ENCODE results near the gene COX19.
"Not testable (repeated sequence)": the region's sequence is repeated elsewhere in the genome, so short reads cannot be mapped to it uniquely, and the experiment has no call there.

The COX19 gene

DNA sequence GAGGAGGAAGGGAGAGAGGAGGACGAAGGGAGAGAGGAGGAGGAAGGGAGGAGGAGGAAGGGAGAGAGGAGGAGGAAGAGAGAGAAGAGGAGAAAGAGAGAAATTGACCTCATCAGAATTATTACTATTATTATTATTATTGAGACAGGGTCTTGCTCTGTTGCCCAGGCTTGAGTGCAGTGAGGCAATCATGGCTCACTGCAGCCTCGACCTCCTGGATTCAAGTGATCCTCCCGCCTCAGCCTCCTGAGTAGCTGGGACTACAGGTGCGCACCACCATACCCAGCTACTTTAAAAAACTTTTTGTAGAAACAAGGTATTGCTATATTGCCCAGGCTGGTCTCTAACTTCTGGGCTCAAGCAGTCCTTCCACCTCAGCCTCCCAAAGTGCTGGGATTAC lies 31.6 kb downstream of the COX19 start:
- H3K4me3 ChIP-seq (ENCODE audit: low read depth in 1 of 2, low read length in 2 of 2); H3K27me3 ChIP-seq (ENCODE audit: low read depth, low read length); H3K27ac ChIP-seq (ENCODE audit: low read length); H3K9me3 ChIP-seq (ENCODE audit: control insufficient read depth in 1 of 2, low read length in 2 of 2); H3K36me3 ChIP-seq (ENCODE audit: control insufficient read depth in 1 of 2, insufficient read depth in 2 of 2, low read length in 2 of 2); H3K4me1 ChIP-seq (ENCODE audit: control insufficient read depth in 1 of 2, insufficient read depth in 2 of 2, low read length in 2 of 2): not testable (repeated sequence)

DNA sequence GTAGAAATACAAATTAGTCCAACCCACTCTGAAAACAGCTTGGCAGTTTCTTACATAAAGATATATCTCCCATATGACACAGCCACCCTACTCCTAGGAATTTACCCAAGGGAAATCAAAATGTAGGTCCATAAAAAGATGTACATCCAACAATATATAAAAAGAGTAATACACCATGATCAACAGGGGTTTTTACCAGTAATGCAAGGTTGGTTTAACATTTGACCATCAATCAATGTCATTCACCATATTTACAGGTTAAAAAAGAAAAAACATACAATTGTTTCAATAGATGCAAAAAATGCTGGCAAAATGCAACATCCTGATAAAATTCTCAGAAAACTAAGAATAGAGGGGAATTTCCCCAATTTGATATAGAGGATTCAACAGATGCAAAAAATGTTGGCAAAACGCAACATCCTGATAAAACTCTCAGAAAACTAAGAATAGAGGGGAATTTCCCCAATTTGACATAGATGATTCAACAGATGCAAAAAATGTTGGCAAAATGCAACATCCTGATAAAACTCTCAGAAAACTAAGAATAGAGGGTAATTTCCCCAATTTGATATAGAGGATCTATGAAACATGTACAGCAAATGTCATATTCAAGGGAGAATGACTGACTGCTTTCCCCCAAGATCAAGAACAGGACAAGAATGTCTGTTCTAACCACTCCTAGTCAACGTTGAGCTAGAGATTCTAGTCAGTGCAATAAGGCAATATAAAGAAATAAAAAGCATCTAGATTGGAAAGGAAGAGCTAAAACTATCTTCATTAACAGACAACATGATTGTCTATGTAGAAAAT lies 34.5 kb downstream of the COX19 start:
- Histone ChIP-seq H3K4me3 (ENCODE audit: low read depth in 1 of 2, low read length in 2 of 2) (no peak overlapping the region), H3K9me3 (ENCODE audit: control insufficient read depth in 1 of 2, low read length in 2 of 2) (peaks cover 0 to 4% of the 10 kb centered on the region in 2 donors), H3K27ac (ENCODE audit: low read length) (no peak overlapping the region), H3K36me3 (ENCODE audit: control insufficient read depth in 1 of 2, insufficient read depth in 2 of 2, low read length in 2 of 2) (no peaks in the 10 kb centered on the region), H3K4me1 (ENCODE audit: control insufficient read depth in 1 of 2, insufficient read depth in 2 of 2, low read length in 2 of 2) (no peaks in the 10 kb centered on the region), H3K27me3 (ENCODE audit: low read depth, low read length) (no peaks in the 10 kb centered on the region)

DNA sequence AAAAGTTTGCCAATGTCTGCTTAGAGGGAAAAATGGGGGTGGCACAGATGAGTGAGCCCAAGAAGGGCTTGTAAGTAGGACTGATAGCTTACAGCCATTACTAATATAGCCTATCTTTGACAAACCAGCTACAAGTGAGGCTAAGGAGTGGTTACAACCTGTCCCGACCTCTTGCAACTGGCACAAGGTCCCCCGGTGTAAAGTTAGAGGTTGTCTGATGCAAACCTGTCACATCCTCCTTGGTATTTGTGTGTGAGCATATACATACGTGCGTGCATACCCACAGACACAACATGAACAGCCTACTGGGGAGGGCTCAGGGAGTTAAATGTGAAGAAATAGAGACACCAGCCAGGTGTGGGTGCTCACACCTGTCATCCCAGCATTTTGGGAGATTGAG lies 35.5 kb downstream of the COX19 start:
- Histone ChIP-seq H3K36me3 (ENCODE audit: control insufficient read depth in 1 of 2, insufficient read depth in 2 of 2, low read length in 2 of 2) (no peaks in the 10 kb centered on the region), H3K4me1 (ENCODE audit: control insufficient read depth in 1 of 2, insufficient read depth in 2 of 2, low read length in 2 of 2) (no peaks in the 10 kb centered on the region), H3K9me3 (ENCODE audit: control insufficient read depth in 1 of 2, low read length in 2 of 2) (peaks cover 0 to 4% of the 10 kb centered on the region in 2 donors), H3K4me3 (ENCODE audit: low read depth in 1 of 2, low read length in 2 of 2) (no peak overlapping the region), H3K27ac (ENCODE audit: low read length) (no peak overlapping the region), H3K27me3 (ENCODE audit: low read depth, low read length) (no peaks in the 10 kb centered on the region)

DNA sequence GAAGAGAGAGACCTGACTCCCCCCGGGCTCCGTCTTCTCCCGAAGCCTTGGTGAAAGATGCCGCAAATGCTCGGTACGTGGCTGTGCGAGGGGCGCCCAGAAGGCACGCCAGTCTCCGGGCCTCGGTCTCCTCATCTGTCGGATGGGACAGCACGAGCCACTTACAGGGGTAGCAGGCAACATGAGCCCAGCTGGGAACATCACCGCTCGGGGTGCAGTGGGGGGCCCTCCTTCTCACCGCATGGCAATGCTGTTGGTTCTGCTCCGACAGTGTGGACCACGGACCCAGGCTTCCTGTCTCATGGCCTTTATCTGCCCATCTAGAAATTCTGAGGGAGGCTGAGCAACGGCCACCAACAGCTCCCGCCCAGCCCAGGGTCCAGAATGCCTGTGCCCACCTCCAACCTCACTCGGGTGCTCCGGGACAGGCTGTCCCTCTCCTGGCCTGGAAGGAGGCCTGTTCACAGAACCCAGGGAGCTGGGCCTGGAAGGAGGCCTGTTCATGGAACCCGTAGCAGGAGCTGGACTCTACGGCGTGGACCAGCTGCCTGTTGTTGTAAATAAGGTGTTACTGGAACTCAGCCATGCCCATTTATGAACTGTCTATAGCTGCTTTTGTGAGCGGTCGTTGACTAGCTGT lies 36.7 kb downstream of the COX19 start:
- no peak overlapping the region for H3K27ac ChIP-seq (ENCODE audit: low read length)
- no peaks in the 10 kb centered on the region for H3K4me1 ChIP-seq (ENCODE audit: control insufficient read depth in 1 of 2, insufficient read depth in 2 of 2, low read length in 2 of 2)
- H3K9me3 ChIP-seq (ENCODE audit: control insufficient read depth in 1 of 2, low read length in 2 of 2) = peaks cover 0 to 4% of the 10 kb centered on the region in 2 donors
- no peaks in the 10 kb centered on the region for H3K36me3 ChIP-seq (ENCODE audit: control insufficient read depth in 1 of 2, insufficient read depth in 2 of 2, low read length in 2 of 2)
- H3K4me3 ChIP-seq (ENCODE audit: low read depth in 1 of 2, low read length in 2 of 2) = no peak overlapping the region
- no peaks in the 10 kb centered on the region for H3K27me3 ChIP-seq (ENCODE audit: low read depth, low read length)

DNA sequence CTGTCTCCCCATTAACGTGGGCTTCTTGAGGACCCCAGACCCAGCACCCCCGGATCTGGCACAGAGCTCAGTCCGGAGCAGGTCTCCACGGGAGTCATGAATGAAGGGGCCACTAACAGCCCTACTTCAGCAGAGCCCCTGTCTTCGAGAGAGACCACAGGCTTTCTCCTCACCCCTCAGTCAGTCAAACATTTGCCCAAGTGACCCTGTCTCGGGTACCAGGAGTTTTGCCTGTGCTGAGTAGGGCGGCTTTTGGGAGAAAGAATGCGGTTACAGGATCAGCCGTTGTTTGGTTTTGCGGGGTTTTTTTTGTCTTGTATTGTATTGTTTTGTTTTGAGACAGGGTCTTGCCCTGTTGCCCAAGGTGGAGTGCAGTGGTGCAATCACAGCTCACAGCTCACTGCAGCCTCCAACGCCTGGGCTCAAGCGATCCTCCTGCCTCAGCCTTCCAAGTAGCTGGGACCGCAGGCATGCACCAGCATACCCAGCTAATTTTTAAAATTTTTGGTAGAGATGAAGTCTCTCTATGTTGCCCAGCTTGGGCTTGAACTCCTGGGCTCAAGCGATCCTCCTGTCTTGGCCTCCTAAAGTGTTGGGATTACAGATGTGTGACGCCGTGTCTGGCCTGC lies 37.4 kb downstream of the COX19 start:
- no peaks in the 10 kb centered on the region for H3K36me3 ChIP-seq (ENCODE audit: control insufficient read depth in 1 of 2, insufficient read depth in 2 of 2, low read length in 2 of 2)
- no peaks in the 10 kb centered on the region for H3K27me3 ChIP-seq (ENCODE audit: low read depth, low read length)
- H3K27ac ChIP-seq (ENCODE audit: low read length) = no peak overlapping the region
- H3K4me1 ChIP-seq (ENCODE audit: control insufficient read depth in 1 of 2, insufficient read depth in 2 of 2, low read length in 2 of 2) = no peaks in the 10 kb centered on the region
- no peak overlapping the region for H3K4me3 ChIP-seq (ENCODE audit: low read depth in 1 of 2, low read length in 2 of 2)
- peaks cover 0 to 4% of the 10 kb centered on the region in 2 donors for H3K9me3 ChIP-seq (ENCODE audit: control insufficient read depth in 1 of 2, low read length in 2 of 2)

DNA sequence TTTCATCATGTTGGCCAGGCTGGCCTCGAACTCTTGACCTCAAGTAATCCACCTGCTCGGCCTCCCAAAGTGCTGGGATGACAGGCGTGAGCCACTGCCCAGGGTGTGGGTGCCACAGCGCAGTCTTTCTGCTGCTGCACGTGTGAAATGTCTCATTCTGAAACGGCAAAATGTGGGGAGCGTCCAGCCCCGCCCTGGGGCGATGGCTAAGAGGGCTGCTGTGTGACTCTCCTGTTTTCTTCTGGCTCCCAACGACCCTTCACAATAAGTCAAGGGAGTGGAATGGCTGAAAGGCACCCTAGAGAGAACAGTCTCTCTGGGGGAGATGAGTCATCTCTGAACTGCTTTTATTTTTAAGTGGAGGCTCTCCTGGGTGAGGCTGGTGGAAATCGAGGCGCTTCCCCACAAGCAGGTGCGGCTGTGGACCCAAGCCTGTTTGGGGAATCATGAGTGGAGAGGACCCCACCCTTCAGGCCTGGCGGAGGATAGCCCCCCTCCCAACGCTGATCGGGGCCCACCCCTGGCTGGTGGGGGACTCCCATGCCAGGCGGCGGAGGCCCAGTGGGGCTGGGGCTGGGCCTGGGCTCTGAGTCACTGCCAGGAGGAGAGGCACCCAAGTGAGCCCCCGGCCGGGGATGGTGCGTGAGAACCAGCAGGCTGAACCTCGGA lies 38.8 kb downstream of the COX19 start:
- Histone ChIP-seq H3K4me3 (ENCODE audit: low read depth in 1 of 2, low read length in 2 of 2) (no peak overlapping the region), H3K27me3 (ENCODE audit: low read depth, low read length) (no peaks in the 10 kb centered on the region), H3K9me3 (ENCODE audit: control insufficient read depth in 1 of 2, low read length in 2 of 2) (peaks cover 0 to 4% of the 10 kb centered on the region in 2 donors), H3K27ac (ENCODE audit: low read length) (no peak overlapping the region), H3K4me1 (ENCODE audit: control insufficient read depth in 1 of 2, insufficient read depth in 2 of 2, low read length in 2 of 2) (no peaks in the 10 kb centered on the region), H3K36me3 (ENCODE audit: control insufficient read depth in 1 of 2, insufficient read depth in 2 of 2, low read length in 2 of 2) (no peaks in the 10 kb centered on the region)

DNA sequence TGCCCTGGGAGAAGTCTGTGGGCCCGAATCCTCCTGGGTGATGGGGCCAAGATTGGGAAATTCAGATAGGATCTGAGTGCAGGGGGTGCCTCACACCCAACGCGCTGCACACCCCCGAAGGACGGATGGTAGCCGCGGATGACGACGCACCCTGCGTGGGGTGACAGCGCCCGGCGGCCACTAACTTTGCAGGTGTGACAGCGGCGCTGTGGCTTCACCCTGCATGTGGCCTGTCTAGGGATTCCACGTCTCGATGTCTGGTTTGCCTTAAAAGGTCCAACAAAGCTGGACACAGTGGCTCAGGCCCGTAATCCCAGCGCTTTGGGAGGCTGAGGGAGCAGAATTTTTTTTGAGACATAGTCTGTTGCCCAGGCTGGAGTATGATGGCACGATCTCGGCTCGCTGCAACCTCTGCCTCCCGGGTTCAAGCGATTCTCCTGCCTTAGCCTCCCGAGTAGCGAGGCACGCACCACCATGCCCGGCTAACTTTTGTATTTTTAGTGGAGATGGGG lies 39.4 kb downstream of the COX19 start:
- Histone ChIP-seq H3K27me3 (ENCODE audit: low read depth, low read length) (no peaks in the 10 kb centered on the region), H3K27ac (ENCODE audit: low read length) (no peak overlapping the region), H3K36me3 (ENCODE audit: control insufficient read depth in 1 of 2, insufficient read depth in 2 of 2, low read length in 2 of 2) (no peaks in the 10 kb centered on the region), H3K4me3 (ENCODE audit: low read depth in 1 of 2, low read length in 2 of 2) (no peak overlapping the region), H3K4me1 (ENCODE audit: control insufficient read depth in 1 of 2, insufficient read depth in 2 of 2, low read length in 2 of 2) (no peaks in the 10 kb centered on the region), H3K9me3 (ENCODE audit: control insufficient read depth in 1 of 2, low read length in 2 of 2) (peaks cover 0 to 2% of the 10 kb centered on the region in 2 donors)

DNA sequence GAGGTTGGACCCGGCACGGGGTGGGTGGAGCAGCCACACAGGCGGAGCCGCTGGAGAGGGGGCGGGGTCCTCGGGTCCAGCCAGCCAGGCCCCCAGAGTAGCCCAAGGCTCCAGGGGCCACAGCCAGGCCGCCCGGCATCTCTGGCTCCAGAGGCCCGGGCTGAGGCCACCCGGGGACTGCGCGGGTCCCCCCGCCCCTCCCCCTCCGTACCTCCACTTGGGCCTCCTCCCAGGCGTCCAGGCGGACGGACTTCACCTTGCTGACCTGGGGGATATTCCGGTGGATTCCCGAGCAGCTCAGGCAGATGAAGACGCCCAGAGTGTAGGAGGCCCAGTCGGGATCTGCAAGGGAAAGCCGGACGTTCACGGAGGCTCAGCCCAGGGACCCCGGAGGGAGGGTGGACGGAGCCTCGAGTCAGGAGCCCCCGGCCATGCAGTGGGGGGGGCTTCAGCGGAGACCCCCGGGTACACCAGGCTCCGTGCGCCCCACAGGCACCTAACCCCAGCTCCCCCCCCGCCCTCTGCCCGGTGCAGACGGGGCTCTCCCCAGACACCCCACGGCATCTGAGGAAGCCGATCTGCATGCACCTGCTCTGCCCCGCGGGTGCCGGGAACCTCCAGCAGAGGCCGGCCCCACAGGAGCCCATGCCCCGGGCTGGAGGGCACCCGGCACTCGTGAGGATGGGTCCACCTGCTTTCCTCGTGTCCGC lies 40.0 kb downstream of the COX19 start:
- Histone ChIP-seq H3K27me3 (ENCODE audit: low read depth, low read length) (no peaks in the 10 kb centered on the region), H3K27ac (ENCODE audit: low read length) (no peak overlapping the region), H3K4me1 (ENCODE audit: control insufficient read depth in 1 of 2, insufficient read depth in 2 of 2, low read length in 2 of 2) (no peaks in the 10 kb centered on the region), H3K4me3 (ENCODE audit: low read depth in 1 of 2, low read length in 2 of 2) (no peak overlapping the region), H3K9me3 (ENCODE audit: control insufficient read depth in 1 of 2, low read length in 2 of 2) (no peaks in the 10 kb centered on the region), H3K36me3 (ENCODE audit: control insufficient read depth in 1 of 2, insufficient read depth in 2 of 2, low read length in 2 of 2) (no peaks in the 10 kb centered on the region)

DNA sequence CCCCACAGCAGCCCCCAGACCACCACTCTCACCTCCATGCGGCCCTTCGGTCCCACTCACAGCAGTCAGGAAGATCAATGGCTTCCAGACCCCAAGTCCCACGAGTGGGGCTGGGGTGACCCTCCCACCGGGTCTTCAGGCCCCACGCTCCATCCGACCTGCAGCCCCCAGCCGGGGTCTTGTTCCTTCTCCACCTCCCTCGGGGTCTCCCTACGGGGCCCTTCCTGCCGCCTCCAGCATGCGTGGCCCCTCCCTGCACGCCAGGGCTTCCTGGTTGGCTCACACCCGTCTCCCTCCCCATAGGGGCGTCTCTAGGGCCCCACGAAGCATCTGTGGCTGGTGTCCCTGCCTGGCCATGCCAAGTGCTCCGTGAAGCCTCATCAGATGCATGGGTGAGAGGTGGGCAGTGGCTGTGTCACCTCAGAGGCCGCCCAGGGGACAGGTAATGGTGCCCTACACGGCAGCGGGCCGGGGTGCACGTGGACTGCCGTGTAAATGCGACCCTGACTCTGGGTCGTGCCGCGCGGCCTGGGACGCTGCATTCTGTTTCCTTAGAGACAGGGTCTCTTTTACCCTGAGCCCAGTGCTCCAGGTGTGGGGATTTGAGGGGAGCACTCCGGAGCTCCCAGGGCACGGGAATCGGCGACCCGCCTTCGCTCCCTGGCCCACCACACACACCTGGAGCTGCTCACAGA lies 40.7 kb downstream of the COX19 start:
- no peak overlapping the region for H3K4me3 ChIP-seq (ENCODE audit: low read depth in 1 of 2, low read length in 2 of 2)
- no peaks in the 10 kb centered on the region for H3K4me1 ChIP-seq (ENCODE audit: control insufficient read depth in 1 of 2, insufficient read depth in 2 of 2, low read length in 2 of 2)

DNA sequence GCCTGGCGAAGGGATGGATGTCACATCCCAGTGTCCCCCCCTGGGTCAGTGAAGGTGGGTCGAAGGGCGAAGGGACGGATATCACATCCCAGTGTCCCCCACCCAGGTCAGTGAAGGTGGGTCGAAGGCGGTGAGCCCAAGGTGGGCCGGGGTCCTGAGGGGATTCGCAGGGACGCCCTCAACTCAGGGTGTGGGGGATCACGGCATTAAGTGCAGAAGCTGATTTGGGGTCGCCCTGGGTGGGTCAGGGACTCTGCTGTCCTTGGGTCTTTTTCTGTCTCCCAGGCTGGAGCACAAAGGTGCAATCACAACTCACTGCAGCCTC lies 42.7 kb downstream of the COX19 start:
- Histone ChIP-seq H3K4me1 (ENCODE audit: control insufficient read depth in 1 of 2, insufficient read depth in 2 of 2, low read length in 2 of 2) (peaks cover 0 to 7% of the 10 kb centered on the region in 2 donors), H3K27ac (ENCODE audit: low read length) (no peak overlapping the region), H3K4me3 (ENCODE audit: low read depth in 1 of 2, low read length in 2 of 2) (no peak overlapping the region), H3K9me3 (ENCODE audit: control insufficient read depth in 1 of 2, low read length in 2 of 2) (no peaks in the 10 kb centered on the region), H3K27me3 (ENCODE audit: low read depth, low read length) (no peaks in the 10 kb centered on the region), H3K36me3 (ENCODE audit: control insufficient read depth in 1 of 2, insufficient read depth in 2 of 2, low read length in 2 of 2) (no peaks in the 10 kb centered on the region)

More for the DNA sequence above, 40.7 kb downstream of the COX19 start:
- H3K9me3 ChIP-seq (ENCODE audit: control insufficient read depth in 1 of 2, low read length in 2 of 2) = no peaks in the 10 kb centered on the region
- no peak overlapping the region for H3K27ac ChIP-seq (ENCODE audit: low read length)
- H3K27me3 ChIP-seq (ENCODE audit: low read depth, low read length) = no peaks in the 10 kb centered on the region
- no peaks in the 10 kb centered on the region for H3K36me3 ChIP-seq (ENCODE audit: control insufficient read depth in 1 of 2, insufficient read depth in 2 of 2, low read length in 2 of 2)
